Measurements from ENCODE around the gene C4orf50. TPM values are rescaled to one million over a fixed set of nuclear protein-coding genes. Genes with fewer than 3 reads are reported as not detected.

Gene C4orf50
- total and polyA plus RNA-seq, 2 experiments from 2014 or later: 0.06 to 0.31 TPM

DNA sequence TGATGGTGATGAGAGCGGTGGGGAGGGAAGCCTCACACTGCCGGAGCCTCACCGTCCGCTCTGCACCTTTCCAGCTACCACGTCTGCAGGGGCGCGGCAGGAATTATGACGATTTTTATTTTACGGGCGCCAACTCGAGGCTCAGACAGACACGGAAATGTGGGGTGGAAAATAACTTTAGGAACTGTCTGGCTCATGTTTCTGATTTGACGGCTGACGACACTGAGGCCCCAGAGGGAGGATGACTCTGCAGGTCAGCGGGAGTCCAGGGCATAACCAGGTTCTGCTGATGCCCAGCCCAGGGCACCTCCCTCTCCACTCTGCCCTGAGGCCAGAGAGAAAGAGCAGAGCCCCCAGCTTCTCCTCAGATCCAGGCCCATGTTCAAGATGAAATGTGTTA, 43.9 kb downstream of the C4orf50 start:
- no peaks in the 10 kb centered on the region for H3K36me3 Mint-ChIP-seq (ENCODE audit: low read depth)
- no peak for ATAC-seq
- Histone ChIP-seq H3K9me2 (ENCODE audit: insufficient read depth) (no peaks in the 10 kb centered on the region), H3F3A (replicated peaks; ENCODE audit: low read depth) (no peaks in the 10 kb centered on the region), H3K4me1 (ENCODE audit: insufficient read depth) (0 out of 2 replicates have a peak, but pooled peaks cover 6% of the 10 kb centered on the region), H3K27me3 (ENCODE audit: insufficient read depth) (no peaks in the 10 kb centered on the region), H3K4me2 (no peak overlapping the region), H3K27ac (ENCODE audit: low read depth) (no peak overlapping the region), H3K36me3 (ENCODE audit: insufficient read depth) (no peaks in the 10 kb centered on the region), H2AFZ (no peak overlapping the region), H4K20me1 (replicated peaks; ENCODE audit: insufficient read depth) (no peaks in the 10 kb centered on the region), H3K79me2 (replicated peaks; ENCODE audit: insufficient read depth) (no peaks in the 10 kb centered on the region), H3K4me3 (no peak overlapping the region)
- peaks cover 10% of the 10 kb centered on the region for H3K27me3 Mint-ChIP-seq (ENCODE audit: insufficient read depth, low read depth, poor library complexity)
- TF ChIP-seq POLR2AphosphoS5 (IDR thresholded peaks at IDR 0.05; ENCODE audit: low read depth): no peak
- TF ChIP-seq, protein P1, sequence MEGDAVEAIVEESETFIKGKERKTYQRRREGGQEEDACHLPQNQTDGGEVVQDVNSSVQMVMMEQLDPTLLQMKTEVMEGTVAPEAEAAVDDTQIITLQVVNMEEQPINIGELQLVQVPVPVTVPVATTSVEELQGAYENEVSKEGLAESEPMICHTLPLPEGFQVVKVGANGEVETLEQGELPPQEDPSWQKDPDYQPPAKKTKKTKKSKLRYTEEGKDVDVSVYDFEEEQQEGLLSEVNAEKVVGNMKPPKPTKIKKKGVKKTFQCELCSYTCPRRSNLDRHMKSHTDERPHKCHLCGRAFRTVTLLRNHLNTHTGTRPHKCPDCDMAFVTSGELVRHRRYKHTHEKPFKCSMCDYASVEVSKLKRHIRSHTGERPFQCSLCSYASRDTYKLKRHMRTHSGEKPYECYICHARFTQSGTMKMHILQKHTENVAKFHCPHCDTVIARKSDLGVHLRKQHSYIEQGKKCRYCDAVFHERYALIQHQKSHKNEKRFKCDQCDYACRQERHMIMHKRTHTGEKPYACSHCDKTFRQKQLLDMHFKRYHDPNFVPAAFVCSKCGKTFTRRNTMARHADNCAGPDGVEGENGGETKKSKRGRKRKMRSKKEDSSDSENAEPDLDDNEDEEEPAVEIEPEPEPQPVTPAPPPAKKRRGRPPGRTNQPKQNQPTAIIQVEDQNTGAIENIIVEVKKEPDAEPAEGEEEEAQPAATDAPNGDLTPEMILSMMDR (conservative IDR thresholded peaks at IDR 0.05; ENCODE audit: low read depth in 2 of 2): no peak
- TF ChIP-seq, protein P2, sequence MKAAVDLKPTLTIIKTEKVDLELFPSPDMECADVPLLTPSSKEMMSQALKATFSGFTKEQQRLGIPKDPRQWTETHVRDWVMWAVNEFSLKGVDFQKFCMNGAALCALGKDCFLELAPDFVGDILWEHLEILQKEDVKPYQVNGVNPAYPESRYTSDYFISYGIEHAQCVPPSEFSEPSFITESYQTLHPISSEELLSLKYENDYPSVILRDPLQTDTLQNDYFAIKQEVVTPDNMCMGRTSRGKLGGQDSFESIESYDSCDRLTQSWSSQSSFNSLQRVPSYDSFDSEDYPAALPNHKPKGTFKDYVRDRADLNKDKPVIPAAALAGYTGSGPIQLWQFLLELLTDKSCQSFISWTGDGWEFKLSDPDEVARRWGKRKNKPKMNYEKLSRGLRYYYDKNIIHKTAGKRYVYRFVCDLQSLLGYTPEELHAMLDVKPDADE (IDR thresholded peaks at IDR 0.05): no peak
- no peak for DNase-seq (ENCODE audit: low spot score)
- no peaks in the 10 kb centered on the region for H3K9me3 Mint-ChIP-seq
- H3K4me3 Mint-ChIP-seq: no peak overlapping the region
- no peak overlapping the region for H3K27ac Mint-ChIP-seq
- H3K4me1 Mint-ChIP-seq: peaks cover 38% of the 10 kb centered on the region

DNA sequence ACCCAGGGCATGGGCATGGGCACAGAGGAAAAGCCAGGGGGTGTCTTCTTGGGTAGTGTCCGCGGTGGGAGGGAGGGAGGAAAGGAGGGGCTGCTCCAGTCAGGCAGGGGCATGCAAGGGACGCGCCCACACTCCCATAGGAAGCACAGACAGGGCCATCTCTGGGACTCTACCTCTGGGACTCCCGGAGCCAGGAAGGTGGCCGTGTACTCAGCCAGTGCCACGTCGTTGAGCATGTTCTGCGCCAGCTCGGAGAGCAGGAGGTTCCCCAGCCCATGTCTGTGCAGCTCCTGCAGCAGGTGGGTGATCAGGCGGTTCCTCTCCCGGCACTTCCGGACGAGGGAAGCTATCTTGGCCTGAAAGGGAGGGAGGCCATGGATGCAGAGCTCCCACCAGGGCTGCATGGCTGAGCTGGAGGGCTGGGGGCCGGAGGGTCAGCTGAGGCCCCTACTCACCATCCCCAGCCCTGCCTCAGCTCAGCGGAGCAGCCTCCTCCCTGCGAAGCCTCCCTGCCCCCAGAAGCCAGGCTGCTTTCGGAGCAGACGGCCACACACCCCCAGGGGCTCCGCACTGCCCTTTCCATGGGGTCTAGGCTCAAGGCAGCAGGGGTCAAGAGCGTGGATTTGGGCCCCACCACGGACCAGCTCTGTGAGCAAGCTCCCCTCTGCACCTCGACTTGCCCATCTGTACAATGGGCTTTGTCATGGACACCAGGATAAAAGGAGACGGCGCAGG, 44.6 kb downstream of the C4orf50 start:
- no peak overlapping the region for H3K27ac ChIP-seq (ENCODE audit: low read depth)
- H3K4me2 ChIP-seq: no peak overlapping the region
- no peaks in the 10 kb centered on the region for H3F3A ChIP-seq (replicated peaks; ENCODE audit: low read depth)
- no peak overlapping the region for H3K4me3 ChIP-seq
- no peaks in the 10 kb centered on the region for H3K9me3 Mint-ChIP-seq
- no peak overlapping the region for H3K4me3 Mint-ChIP-seq
- H3K79me2 ChIP-seq (replicated peaks; ENCODE audit: insufficient read depth): no peaks in the 10 kb centered on the region
- no peaks in the 10 kb centered on the region for H3K27me3 ChIP-seq (ENCODE audit: insufficient read depth)
- peaks cover 10% of the 10 kb centered on the region for H3K27me3 Mint-ChIP-seq (ENCODE audit: insufficient read depth, low read depth, poor library complexity)
- no peaks in the 10 kb centered on the region for H4K20me1 ChIP-seq (replicated peaks; ENCODE audit: insufficient read depth)
- H3K36me3 ChIP-seq (ENCODE audit: insufficient read depth): no peaks in the 10 kb centered on the region
- H3K4me1 ChIP-seq (ENCODE audit: insufficient read depth): 0 out of 2 replicates have a peak, but pooled peaks cover 6% of the 10 kb centered on the region
- H3K4me1 Mint-ChIP-seq: peaks cover 40% of the 10 kb centered on the region
- no peaks in the 10 kb centered on the region for H3K9me2 ChIP-seq (ENCODE audit: insufficient read depth)
- H2AFZ ChIP-seq: no peak overlapping the region
- ATAC-seq: no peak
- DNase-seq (ENCODE audit: low spot score): no peak
- no peak overlapping the region; the same call in 1 of the 2 replicates for H3K27ac Mint-ChIP-seq
- no peaks in the 10 kb centered on the region for H3K36me3 Mint-ChIP-seq (ENCODE audit: low read depth)
- TF ChIP-seq, protein P3, sequence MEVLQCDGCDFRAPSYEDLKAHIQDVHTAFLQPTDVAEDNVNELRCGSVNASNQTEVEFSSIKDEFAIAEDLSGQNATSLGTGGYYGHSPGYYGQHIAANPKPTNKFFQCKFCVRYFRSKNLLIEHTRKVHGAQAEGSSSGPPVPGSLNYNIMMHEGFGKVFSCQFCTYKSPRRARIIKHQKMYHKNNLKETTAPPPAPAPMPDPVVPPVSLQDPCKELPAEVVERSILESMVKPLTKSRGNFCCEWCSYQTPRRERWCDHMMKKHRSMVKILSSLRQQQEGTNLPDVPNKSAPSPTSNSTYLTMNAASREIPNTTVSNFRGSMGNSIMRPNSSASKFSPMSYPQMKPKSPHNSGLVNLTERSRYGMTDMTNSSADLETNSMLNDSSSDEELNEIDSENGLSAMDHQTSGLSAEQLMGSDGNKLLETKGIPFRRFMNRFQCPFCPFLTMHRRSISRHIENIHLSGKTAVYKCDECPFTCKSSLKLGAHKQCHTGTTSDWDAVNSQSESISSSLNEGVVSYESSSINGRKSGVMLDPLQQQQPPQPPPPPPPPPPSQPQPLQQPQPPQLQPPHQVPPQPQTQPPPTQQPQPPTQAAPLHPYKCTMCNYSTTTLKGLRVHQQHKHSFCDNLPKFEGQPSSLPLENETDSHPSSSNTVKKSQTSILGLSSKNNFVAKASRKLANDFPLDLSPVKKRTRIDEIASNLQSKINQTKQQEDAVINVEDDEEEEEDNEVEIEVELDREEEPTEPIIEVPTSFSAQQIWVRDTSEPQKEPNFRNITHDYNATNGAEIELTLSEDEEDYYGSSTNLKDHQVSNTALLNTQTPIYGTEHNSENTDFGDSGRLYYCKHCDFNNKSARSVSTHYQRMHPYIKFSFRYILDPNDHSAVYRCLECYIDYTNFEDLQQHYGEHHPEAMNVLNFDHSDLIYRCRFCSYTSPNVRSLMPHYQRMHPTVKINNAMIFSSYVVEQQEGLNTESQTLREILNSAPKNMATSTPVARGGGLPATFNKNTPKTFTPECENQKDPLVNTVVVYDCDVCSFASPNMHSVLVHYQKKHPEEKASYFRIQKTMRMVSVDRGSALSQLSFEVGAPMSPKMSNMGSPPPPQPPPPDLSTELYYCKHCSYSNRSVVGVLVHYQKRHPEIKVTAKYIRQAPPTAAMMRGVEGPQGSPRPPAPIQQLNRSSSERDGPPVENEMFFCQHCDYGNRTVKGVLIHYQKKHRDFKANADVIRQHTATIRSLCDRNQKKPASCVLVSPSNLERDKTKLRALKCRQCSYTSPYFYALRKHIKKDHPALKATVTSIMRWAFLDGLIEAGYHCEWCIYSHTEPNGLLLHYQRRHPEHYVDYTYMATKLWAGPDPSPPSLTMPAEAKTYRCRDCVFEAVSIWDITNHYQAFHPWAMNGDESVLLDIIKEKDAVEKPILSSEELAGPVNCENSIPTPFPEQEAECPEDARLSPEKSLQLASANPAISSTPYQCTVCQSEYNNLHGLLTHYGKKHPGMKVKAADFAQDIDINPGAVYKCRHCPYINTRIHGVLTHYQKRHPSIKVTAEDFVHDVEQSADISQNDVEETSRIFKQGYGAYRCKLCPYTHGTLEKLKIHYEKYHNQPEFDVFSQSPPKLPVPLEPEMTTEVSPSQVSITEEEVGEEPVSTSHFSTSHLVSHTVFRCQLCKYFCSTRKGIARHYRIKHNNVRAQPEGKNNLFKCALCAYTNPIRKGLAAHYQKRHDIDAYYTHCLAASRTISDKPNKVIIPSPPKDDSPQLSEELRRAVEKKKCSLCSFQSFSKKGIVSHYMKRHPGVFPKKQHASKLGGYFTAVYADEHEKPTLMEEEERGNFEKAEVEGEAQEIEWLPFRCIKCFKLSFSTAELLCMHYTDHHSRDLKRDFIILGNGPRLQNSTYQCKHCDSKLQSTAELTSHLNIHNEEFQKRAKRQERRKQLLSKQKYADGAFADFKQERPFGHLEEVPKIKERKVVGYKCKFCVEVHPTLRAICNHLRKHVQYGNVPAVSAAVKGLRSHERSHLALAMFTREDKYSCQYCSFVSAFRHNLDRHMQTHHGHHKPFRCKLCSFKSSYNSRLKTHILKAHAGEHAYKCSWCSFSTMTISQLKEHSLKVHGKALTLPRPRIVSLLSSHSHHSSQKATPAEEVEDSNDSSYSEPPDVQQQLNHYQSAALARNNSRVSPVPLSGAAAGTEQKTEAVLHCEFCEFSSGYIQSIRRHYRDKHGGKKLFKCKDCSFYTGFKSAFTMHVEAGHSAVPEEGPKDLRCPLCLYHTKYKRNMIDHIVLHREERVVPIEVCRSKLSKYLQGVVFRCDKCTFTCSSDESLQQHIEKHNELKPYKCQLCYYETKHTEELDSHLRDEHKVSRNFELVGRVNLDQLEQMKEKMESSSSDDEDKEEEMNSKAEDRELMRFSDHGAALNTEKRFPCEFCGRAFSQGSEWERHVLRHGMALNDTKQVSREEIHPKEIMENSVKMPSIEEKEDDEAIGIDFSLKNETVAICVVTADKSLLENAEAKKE (CRISPR knock-in tag; IDR thresholded peaks at IDR 0.05): no peak
- TF ChIP-seq POLR2AphosphoS5 (IDR thresholded peaks at IDR 0.05; ENCODE audit: low read depth): no peak
- no peak for TF ChIP-seq ZNF114 (CRISPR knock-in tag; IDR thresholded peaks at IDR 0.05)
- no peak for TF ChIP-seq EZH2phosphoT487 (IDR thresholded peaks at IDR 0.05; ENCODE audit: unreplicated experiment)
- TF ChIP-seq, protein P2 (IDR thresholded peaks at IDR 0.05): no peak
- TF ChIP-seq STAT1 (IDR thresholded peaks at IDR 0.05; ENCODE audit: unreplicated experiment): no peak
- no peak for TF ChIP-seq CREB1 (CRISPR knock-in tag; IDR thresholded peaks at IDR 0.05; ENCODE audit: low read depth)
- TF ChIP-seq ZNF331 (CRISPR knock-in tag; IDR thresholded peaks at IDR 0.05; ENCODE audit: low read depth): no peak
- TF ChIP-seq JUNB (IDR thresholded peaks at IDR 0.05; ENCODE audit: unreplicated experiment): no peak

Data from GM23338 (cell line).